22Rv1 (cell line): Measurements from ENCODE around the gene FMO5.

Experiments used
- ZFX ChIP-seq: fragments of 450-650 bp; IDR thresholded peaks from 2 replicates; pipeline ENCODE4 v1.6.1; 2017; ENCODE audit warnings: antibody characterized with exemption, borderline replicate concordance
- TF ChIP-seq, protein P1 (sequence below): fragments of 450-650 bp; IDR thresholded peaks from 2 replicates; pipeline ENCODE4 v1.5.1; 2017; ENCODE audit warnings: mild to moderate bottlenecking

DNA sequence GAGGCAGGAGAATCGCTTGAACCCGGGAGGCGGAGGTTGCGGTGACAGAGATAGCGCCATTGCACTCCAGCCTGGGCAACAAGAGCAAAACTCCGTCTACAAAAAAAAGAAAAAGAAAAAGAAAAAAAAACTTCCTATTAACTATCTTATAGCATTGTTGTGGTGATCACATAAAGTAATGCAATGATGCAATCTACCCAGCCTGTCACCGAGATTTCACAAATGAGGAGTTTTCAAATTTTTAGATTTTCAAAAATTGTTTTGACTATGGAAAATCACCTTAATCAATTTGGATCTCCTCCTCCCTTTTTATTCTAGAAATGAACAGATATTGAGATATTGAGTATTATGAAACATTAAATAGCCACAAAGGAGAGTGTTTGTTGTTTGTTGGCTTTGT, 8.0 kb downstream of the FMO5 start:
- TF ChIP-seq, protein P1, sequence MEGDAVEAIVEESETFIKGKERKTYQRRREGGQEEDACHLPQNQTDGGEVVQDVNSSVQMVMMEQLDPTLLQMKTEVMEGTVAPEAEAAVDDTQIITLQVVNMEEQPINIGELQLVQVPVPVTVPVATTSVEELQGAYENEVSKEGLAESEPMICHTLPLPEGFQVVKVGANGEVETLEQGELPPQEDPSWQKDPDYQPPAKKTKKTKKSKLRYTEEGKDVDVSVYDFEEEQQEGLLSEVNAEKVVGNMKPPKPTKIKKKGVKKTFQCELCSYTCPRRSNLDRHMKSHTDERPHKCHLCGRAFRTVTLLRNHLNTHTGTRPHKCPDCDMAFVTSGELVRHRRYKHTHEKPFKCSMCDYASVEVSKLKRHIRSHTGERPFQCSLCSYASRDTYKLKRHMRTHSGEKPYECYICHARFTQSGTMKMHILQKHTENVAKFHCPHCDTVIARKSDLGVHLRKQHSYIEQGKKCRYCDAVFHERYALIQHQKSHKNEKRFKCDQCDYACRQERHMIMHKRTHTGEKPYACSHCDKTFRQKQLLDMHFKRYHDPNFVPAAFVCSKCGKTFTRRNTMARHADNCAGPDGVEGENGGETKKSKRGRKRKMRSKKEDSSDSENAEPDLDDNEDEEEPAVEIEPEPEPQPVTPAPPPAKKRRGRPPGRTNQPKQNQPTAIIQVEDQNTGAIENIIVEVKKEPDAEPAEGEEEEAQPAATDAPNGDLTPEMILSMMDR, result no peak
- no peak for TF ChIP-seq ZFX
